H1 (cell line): ENCODE measurements around the gene ACTG1. TPM values are rescaled to one million over a fixed set of nuclear protein-coding genes. Genes with fewer than 3 reads are reported as not detected.

Source experiments
- CTCF ChIA-PET: fragments of 300-600 bp; sonication (Branson Sonifier 250); formaldehyde crosslinking; loops from one replicate; lab custom pipeline; 2021; ENCODE audit not compliant: partially characterized antibody; lab: Charles Lee
- POLR2A ChIA-PET: fragments of 300-600 bp; sonication (Branson Sonifier 250); formaldehyde crosslinking; loops from one replicate; lab custom pipeline; 2021; ENCODE audit warnings: inconsistent platforms; ENCODE audit not compliant: partially characterized antibody; lab: Charles Lee
- DNase-seq, 2 experiments: peaks; one replicate each; pipeline versions ENCODE4 v3.0.0 to v3.0.0-alpha.2; 2010 to 2022; ENCODE audit warnings: low spot score in 2 of 2, low read depth in 1 of 2, mixed read lengths in 1 of 2
- FAIRE-seq: peaks from 2 replicates; lab custom pipeline; 2011; peaks lifted over from hg19 to GRCh38; lab: Jason Lieb, UNC
- H2AFZ ChIP-seq: 2 replicates; pipeline ENCODE4 v1.8.1; 2012; ENCODE audit warnings: low read length, inconsistent platforms
- H2AK5ac ChIP-seq: 2 replicates; pipeline ENCODE4 v1.6.1; 2013; ENCODE audit warnings: low read depth, low read length
- H2BK120ac ChIP-seq: replicated peaks from 2 replicates; pipeline ENCODE3; 2013; ENCODE audit warnings: low read depth, low read length, inconsistent platforms
- H2BK12ac ChIP-seq: 2 replicates; pipeline ENCODE4 v1.6.1; 2013; ENCODE audit warnings: low read depth, low read length
- H2BK15ac ChIP-seq: 2 replicates; pipeline ENCODE4 v1.6.1; 2013; ENCODE audit warnings: low read length
- H2BK20ac ChIP-seq: 2 replicates; pipeline ENCODE4 v1.6.1; 2013; ENCODE audit warnings: low read length
- H2BK5ac ChIP-seq: 2 replicates; pipeline ENCODE4 v1.6.1; 2013; ENCODE audit warnings: low read depth, low read length
- H3K14ac ChIP-seq: 2 replicates; pipeline ENCODE4 v1.6.1; 2013; ENCODE audit warnings: inconsistent platforms; ENCODE audit not compliant: insufficient read length
- H3K18ac ChIP-seq: 2 replicates; pipeline ENCODE4 v1.6.1; 2013; ENCODE audit warnings: low read length; ENCODE audit errors: extremely low read depth
- H3K23ac ChIP-seq: 2 replicates; pipeline ENCODE4 v1.6.1; 2013; ENCODE audit warnings: inconsistent platforms; ENCODE audit not compliant: insufficient read length
- H3K23me2 ChIP-seq: 2 replicates; pipeline ENCODE4 v1.6.1; 2013; ENCODE audit warnings: low read depth, low read length
- H3K27ac ChIP-seq: 2 replicates; pipeline ENCODE4 v1.6.1; 2011; ENCODE audit warnings: low read depth, low read length, inconsistent platforms
- H3K27me3 ChIP-seq, 4 experiments: replicated peaks in 1 of 4; 1 replicate in 1 of 4; 2 replicates in 3 of 4; pipeline versions ENCODE4 v1.6.1 to v1.8.1; 2011 to 2013; ENCODE audit warnings: low read length in 3 of 4, mild to moderate bottlenecking in 3 of 4, inconsistent platforms in 2 of 4, mixed read lengths in 2 of 4, moderate library complexity in 1 of 4; ENCODE audit not compliant: control insufficient read depth in 3 of 4, insufficient read depth in 3 of 4; ENCODE audit errors: extremely low read depth in 1 of 4
- H3K36me3 ChIP-seq, 4 experiments: 2 replicates each; pipeline versions ENCODE4 v1.6.1 to v1.8.1; 2011 to 2013; ENCODE audit warnings: mild to moderate bottlenecking in 4 of 4, low read length in 3 of 4, moderate library complexity in 2 of 4, control low read depth in 1 of 4, inconsistent platforms in 1 of 4; ENCODE audit not compliant: insufficient read depth in 4 of 4, control insufficient read depth in 2 of 4
- H3K4ac ChIP-seq: replicated peaks from 2 replicates; pipeline ENCODE3; 2013; ENCODE audit warnings: low read length, low read depth, mixed read lengths, inconsistent platforms; ENCODE audit not compliant: insufficient read length
- H3K4me1 ChIP-seq, 4 experiments: replicated peaks in 1 of 4; 1 replicate in 1 of 4; 2 replicates in 3 of 4; pipeline versions ENCODE4 v1.6.1 to v1.8.1; 2011 to 2013; ENCODE audit warnings: low read length in 3 of 4, inconsistent platforms in 2 of 4, mixed read lengths in 1 of 4; ENCODE audit not compliant: insufficient read depth in 4 of 4, control insufficient read depth in 3 of 4
- H3K4me2 ChIP-seq, 2 experiments: 2 replicates each; pipeline versions ENCODE4 v1.6.1 to v1.8.1; 2011 to 2013; ENCODE audit warnings: low read depth in 2 of 2, low read length in 2 of 2, control low read depth in 1 of 2, inconsistent platforms in 1 of 2, mild to moderate bottlenecking in 1 of 2; ENCODE audit not compliant: insufficient read depth in 1 of 2
- H3K4me3 ChIP-seq, 4 experiments: fragments of 200-600, 300-600 bp in 1 of 4; sonication (generic), shearing (Covaris generic), sonication (Bioruptor Twin) in 1 of 4; 2 replicates each; pipeline versions ENCODE4 v1.5.1 to v1.8.1; 2011 to 2016; ENCODE audit warnings: low read length in 4 of 4, low read depth in 3 of 4, control low read depth in 2 of 4, inconsistent platforms in 2 of 4, mild to moderate bottlenecking in 2 of 4, mixed read lengths in 1 of 4, moderate library complexity in 1 of 4; ENCODE audit not compliant: insufficient read depth in 2 of 4; ENCODE audit errors: extremely low read depth in 1 of 4
- H3K56ac ChIP-seq: replicated peaks from 2 replicates; pipeline ENCODE3; 2013; ENCODE audit warnings: low read depth, mild to moderate bottlenecking, mixed read lengths, low read length, inconsistent platforms; ENCODE audit not compliant: insufficient read length
- H3K79me1 ChIP-seq: 2 replicates; pipeline ENCODE4 v1.6.1; 2013; ENCODE audit warnings: low read depth, low read length, control low read depth
- H3K79me2 ChIP-seq, 2 experiments: 2 replicates each; pipeline versions ENCODE4 v1.6.1 to v1.8.1; 2012 to 2013; ENCODE audit warnings: low read length in 2 of 2, mild to moderate bottlenecking in 2 of 2, inconsistent platforms in 1 of 2; ENCODE audit not compliant: insufficient read depth in 2 of 2, control insufficient read depth in 1 of 2
- H3K9ac ChIP-seq, 4 experiments: replicated peaks in 1 of 4; 1 replicate in 1 of 4; 2 replicates in 3 of 4; pipeline versions ENCODE4 v1.6.1 to v1.8.1; 2011 to 2013; ENCODE audit warnings: low read depth in 3 of 4, low read length in 3 of 4, control low read depth in 2 of 4, mild to moderate bottlenecking in 2 of 4, moderate library complexity in 2 of 4, inconsistent platforms in 1 of 4; ENCODE audit errors: extremely low read depth in 1 of 4
- H3K9me3 ChIP-seq, 2 experiments: 2 replicates each; pipeline versions ENCODE4 v1.6.1 to v1.8.1; 2012 to 2013; ENCODE audit warnings: mild to moderate bottlenecking in 2 of 2, moderate library complexity in 2 of 2, control low read depth in 1 of 2, inconsistent platforms in 1 of 2, low read depth in 1 of 2, low read length in 1 of 2, mixed read lengths in 1 of 2; ENCODE audit not compliant: insufficient read depth in 2 of 2
- H4K20me1 ChIP-seq, 2 experiments: replicated peaks in 1 of 2; 2 replicates each; pipeline versions ENCODE3 to v1.8.1; 2011 to 2013; ENCODE audit warnings: inconsistent platforms in 2 of 2, low read length in 2 of 2, mild to moderate bottlenecking in 1 of 2; ENCODE audit not compliant: insufficient read depth in 2 of 2, control insufficient read depth in 1 of 2
- H4K5ac ChIP-seq: 2 replicates; pipeline ENCODE4 v1.6.1; 2013; ENCODE audit warnings: low read length, low read depth, mixed read lengths, inconsistent platforms; ENCODE audit not compliant: insufficient read length
- H4K8ac ChIP-seq: 2 replicates; pipeline ENCODE4 v1.8.0; 2013; ENCODE audit warnings: mild to moderate bottlenecking, moderate library complexity, low read length, inconsistent platforms; ENCODE audit not compliant: insufficient read depth; ENCODE audit errors: extremely low read depth
- H4K91ac ChIP-seq: replicated peaks from 2 replicates; pipeline ENCODE3; 2013; ENCODE audit warnings: low read length, mixed read lengths, inconsistent platforms; ENCODE audit not compliant: insufficient read length
- ASH2L ChIP-seq: fragments of 200-600, 300-600 bp; sonication (generic); IDR thresholded peaks from one replicate; pipeline ENCODE4 v1.7.1; 2017; ENCODE audit warnings: low read length
- BACH1 ChIP-seq: IDR thresholded peaks from 2 replicates; pipeline ENCODE4 v1.6.1; 2012; ENCODE audit warnings: low read length, improper control_type of control experiment
- BRCA1 ChIP-seq: IDR thresholded peaks from 2 replicates; pipeline ENCODE4 v1.6.1; 2012; ENCODE audit warnings: low read depth, low read length, improper control_type of control experiment
- CBX5 ChIP-seq: fragments of 300-800, 300-1000 bp; sonication (generic); IDR thresholded peaks from 2 replicates; pipeline ENCODE4 v1.7.1; 2016; ENCODE audit warnings: antibody characterized with exemption, low read length, low read depth
- CHD1 ChIP-seq: IDR thresholded peaks from 2 replicates; pipeline ENCODE4 v1.6.1; 2012; ENCODE audit warnings: low read depth, low read length, improper control_type of control experiment
- CTBP2 ChIP-seq: IDR thresholded peaks from 2 replicates; pipeline ENCODE4 v1.7.0; 2011; ENCODE audit warnings: borderline replicate concordance, mild to moderate bottlenecking, moderate library complexity, mixed read lengths, low read length; ENCODE audit not compliant: insufficient read depth, insufficient read length
- CTCF ChIP-seq, 3 experiments: IDR thresholded peaks; 1 replicate in 2 of 3; 2 replicates in 1 of 3; pipeline versions ENCODE4 v1.5.1 to v1.6.1; 2011; ENCODE audit warnings: low read length in 3 of 3, mild to moderate bottlenecking in 3 of 3, inconsistent platforms in 2 of 3, low read depth in 1 of 3, moderate library complexity in 1 of 3; ENCODE audit not compliant: insufficient read depth in 1 of 3; ENCODE audit errors: control extremely low read depth in 1 of 3
- FOSL1 ChIP-seq: IDR thresholded peaks from 2 replicates; pipeline ENCODE4 v1.6.1; 2011; ENCODE audit warnings: mild to moderate bottlenecking, low read depth, low read length, moderate library complexity; ENCODE audit not compliant: insufficient read depth
- SP2 ChIP-seq: IDR thresholded peaks from 2 replicates; pipeline ENCODE4 v1.6.1; 2012; ENCODE audit warnings: mild to moderate bottlenecking, low read length, inconsistent platforms
- WGBS, 2 experiments: shearing (Covaris generic) in 1 of 2; methylation state at CpG; one replicate each; pipeline versions ENCODE4 v1.1.6 to v1.1.7; 2013 to 2015; ENCODE audit warnings: low lambda C conversion rate in 2 of 2, mixed read lengths in 2 of 2, inconsistent platforms in 1 of 2, low coverage in 1 of 2, missing lambda C conversion rate in 1 of 2; ENCODE audit not compliant: insufficient replicate concordance in 2 of 2, insufficient coverage in 1 of 2, insufficient read length in 1 of 2; ENCODE audit errors: extremely low coverage in 1 of 2, missing lambda C conversion rate in 1 of 2; 5-methylcytosine and 5-hydroxymethylcytosine counted together
- polyA plus RNA-seq, 7 experiments: library from polyadenylated mRNA; depleted of rRNA in 3 of 7; stranded (reverse) in 5 of 7; unstranded in 2 of 7; fragments of >200 nt in 5 of 7; fragments of 200-250 nt in 2 of 7; gene quantifications; 1 replicate in 5 of 7; 2 replicates in 1 of 7; 4 replicates in 1 of 7; pipeline versions ENCODE4 v1.2.1 to v1.2.3, GENCODE V29; 2011 to 2013; ENCODE audit warnings: missing spikeins in 2 of 7, mixed read lengths in 2 of 7
- total RNA-seq: library from RNA; stranded (reverse); fragmentation: NEBNext Ultra II Directional; extraction: Animal tissue kit (Norgen Biotek cat#: 25700); gene quantifications from 2 replicates; pipeline ENCODE4 v1.2.1, GENCODE V29; 2021

The ACTG1 gene
- total and polyA plus RNA-seq, 2 of the 8 experiments (the other 6 are each of a cell fraction or from before 2014, with no cell fraction given): 3,535 to 5,010 TPM

- no peak overlapping the region for H3K56ac ChIP-seq
- peak overlapping the region; percentile 84 for H4K91ac ChIP-seq
- H4K5ac ChIP-seq: no peak overlapping the region
- no peak overlapping the region for H3K4ac ChIP-seq
- H3K4me1 ChIP-seq: peaks cover 0 to 33% (median 17%) of the 10 kb centered on the region in 4 experiments; a peak in 6 of 7 replicates
- H3K4me3 ChIP-seq: peak overlapping the region in 1 of 4 experiments; percentile 18; a peak in 1 of 8 replicates
- H2BK5ac ChIP-seq: no peak overlapping the region
- WGBS, 2 experiments: 76% methylated on average over 16 of the region's 17 CpGs; no CpG with 5 or more reads in 1 of the 2 experiments
- peaks cover 2 to 5% of the 10 kb centered on the region in 2 experiments for H4K20me1 ChIP-seq
- H3K27ac ChIP-seq: no peak overlapping the region
- H3K9me3 ChIP-seq: no peaks in the 10 kb centered on the region
- FAIRE-seq: no peak
- peaks cover 13% of the 10 kb centered on the region; the same call in 1 of the 2 replicates for H3K23me2 ChIP-seq
- no peak overlapping the region for H3K23ac ChIP-seq
- ChIA-PET POLR2A (interaction anchor here (1.0 to 30.5 kb wide), 6 partner anchors 11 to 273 kb away, joined by 3 to 1004 read pairs (median 4); partner anchors contain the start of gene ACTG1), CTCF (interaction anchor here (0.6 to 2.5 kb wide), 29 partner anchors 10 to 402 kb away, joined by 3 to 13 read pairs (median 5); partner anchors contain the start of gene BAHCC1)
- DNase-seq: no peak
- no peaks in the 10 kb centered on the region for H3K36me3 ChIP-seq
- H2BK15ac ChIP-seq: no peak overlapping the region; the same call in 1 of the 2 replicates
- H3K79me2 ChIP-seq: no peaks in the 10 kb centered on the region
- H2BK12ac ChIP-seq: peak overlapping the region; percentile 71; the same call in 1 of the 2 replicates
- no peaks in the 10 kb centered on the region for H3K79me1 ChIP-seq
- peaks cover 0 to 33% (median 20%) of the 10 kb centered on the region in 4 experiments; a peak in 5 of 7 replicates for H3K27me3 ChIP-seq
- H4K8ac ChIP-seq: no peak overlapping the region
- H3K9ac ChIP-seq: no peak overlapping the region
- peak overlapping the region; percentile 80; the same call in 1 of the 2 replicates for H2BK20ac ChIP-seq
- peak overlapping the region; percentile 24 to 43; a peak in 2 of 4 replicates for H3K4me2 ChIP-seq
- H3K14ac ChIP-seq: no peak overlapping the region
- no peak overlapping the region for H2AFZ ChIP-seq
- TF ChIP-seq BRCA1 (no peak), CHD1 (no peak), CTBP2 (no peak), CBX5 (no peak), CTCF (IDR thresholded peaks at IDR 0.05; ENCODE audit: control extremely low read depth in 1 of 3, insufficient read depth in 1 of 3, low read depth in 1 of 3, low read length in 3 of 3) (no peak), BACH1 (no peak), FOSL1 (no peak), ASH2L (no peak), SP2 (no peak)
- peak overlapping the region; percentile 71; the same call in 1 of the 2 replicates for H3K18ac ChIP-seq
- H2AK5ac ChIP-seq: no peak overlapping the region
- H2BK120ac ChIP-seq: no peak overlapping the region
These were observed 10.9 kb upstream of the ACTG1 start for GRCh38 chr17:81523402-81524038.
